ENCODE results near the gene METTL26.

The METTL26 gene

GRCh38 chr16:637081-638018, 1.2 kb upstream of the METTL26 start:
- DNase-seq (ENCODE audit: low read depth): peak; percentile 79

- DNase-seq (ENCODE audit: low read depth): no peak
Measured at GRCh38 chr16:635573-636205, 416 bp downstream of the METTL26 start.

GRCh38 chr16:634996-635395, 1.1 kb downstream of the METTL26 start:
- no peak for DNase-seq (ENCODE audit: low read depth)

- no peak for DNase-seq (ENCODE audit: low read depth)
Measured at GRCh38 chr16:634051-634670, 1.9 kb downstream of the METTL26 start.

- DNase-seq (ENCODE audit: low read depth): no peak
Measured at GRCh38 chr16:633336-634050, 2.6 kb downstream of the METTL26 start.

- no peak for DNase-seq (ENCODE audit: low read depth)
Measured at GRCh38 chr16:632486-633335, 3.4 kb downstream of the METTL26 start.

GRCh38 chr16:631808-632358, 4.2 kb downstream of the METTL26 start:
- DNase-seq (ENCODE audit: low read depth): no peak

GRCh38 chr16:630815-631405, 5.2 kb downstream of the METTL26 start, which contains the start of gene WFIKKN1:
Gene WFIKKN1, plus strand, starts transcription at chr16:630985. Its CDS starts 269 bp downstream, at chr16:631254.
- DNase-seq (ENCODE audit: low read depth): no peak

- DNase-seq (ENCODE audit: low read depth): no peak
Measured at GRCh38 chr16:630249-630814, 5.8 kb downstream of the METTL26 start.

- DNase-seq (ENCODE audit: low read depth): no peak
Measured at GRCh38 chr16:629833-630248, 6.3 kb downstream of the METTL26 start.

- DNase-seq (ENCODE audit: low read depth): no peak
Measured at GRCh38 chr16:629185-629832, 6.8 kb downstream of the METTL26 start.

GRCh38 chr16:628321-629061, 7.6 kb downstream of the METTL26 start:
- no peak for DNase-seq (ENCODE audit: low read depth)

- DNase-seq (ENCODE audit: low read depth): no peak
Measured at GRCh38 chr16:627454-628239, 8.5 kb downstream of the METTL26 start.

GRCh38 chr16:626787-627453, 9.2 kb downstream of the METTL26 start:
- no peak for DNase-seq (ENCODE audit: low read depth)

- DNase-seq (ENCODE audit: low read depth): no peak
Measured at GRCh38 chr16:625977-626765, 9.9 kb downstream of the METTL26 start.

GRCh38 chr16:625117-625976, 10.8 kb downstream of the METTL26 start:
- DNase-seq (ENCODE audit: low read depth): no peak
